HL-60/S4 (cell line): ENCODE measurements around the gene SLC8A1.
"Not testable (repeated sequence)": the region's sequence is repeated elsewhere in the genome, so short reads cannot be mapped to it uniquely, and the experiment has no call there.

ENCODE experiments used
- in situ Hi-C: fragments of 300-500 bp; cut with MboI; formaldehyde crosslinking; loops from 2 replicates; pipeline ENCODE4 v1.14.3; 2022; ENCODE audit warnings: low sequenced_read_pairs

SLC8A1 gene

DNA sequence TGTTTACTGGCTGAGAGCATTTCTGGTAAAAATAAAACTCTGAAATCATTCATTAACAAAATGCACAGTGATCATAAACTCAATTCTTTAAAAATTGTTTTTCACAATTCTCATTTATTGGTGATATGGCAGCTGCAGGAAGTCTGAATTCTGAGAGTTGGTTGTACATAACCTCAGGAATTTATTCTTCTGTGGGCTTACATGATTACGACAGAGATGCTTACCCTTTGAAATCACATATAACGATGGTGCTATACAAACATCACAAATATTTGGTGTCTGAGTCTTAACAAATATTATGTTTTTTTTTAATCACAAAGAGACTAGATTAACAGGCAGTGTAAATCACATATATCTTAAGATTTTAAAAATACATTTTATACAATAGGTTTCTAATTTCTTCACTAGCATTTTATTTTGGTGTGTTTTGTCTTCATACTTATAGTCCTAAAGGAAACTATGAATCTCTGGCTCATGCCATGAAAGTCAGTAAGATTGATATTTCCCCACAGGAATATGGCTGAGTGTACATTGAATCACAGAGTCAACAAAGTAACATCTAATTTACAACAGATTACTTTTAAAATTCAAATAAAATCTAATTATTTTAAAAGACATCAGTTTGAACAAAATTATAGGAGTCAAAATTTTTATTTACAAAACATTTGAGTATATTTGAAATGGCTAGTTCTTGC, 354.1 kb downstream of the SLC8A1 start:
- in situ Hi-C loops = no loop called here

- in situ Hi-C loops = no loop called here
These were observed 355.5 kb downstream of the SLC8A1 start for GRCh38 chr2:40096360-40096759.

- in situ Hi-C loops = no loop called here
These were observed 356.9 kb downstream of the SLC8A1 start for GRCh38 chr2:40095000-40095399.

DNA sequence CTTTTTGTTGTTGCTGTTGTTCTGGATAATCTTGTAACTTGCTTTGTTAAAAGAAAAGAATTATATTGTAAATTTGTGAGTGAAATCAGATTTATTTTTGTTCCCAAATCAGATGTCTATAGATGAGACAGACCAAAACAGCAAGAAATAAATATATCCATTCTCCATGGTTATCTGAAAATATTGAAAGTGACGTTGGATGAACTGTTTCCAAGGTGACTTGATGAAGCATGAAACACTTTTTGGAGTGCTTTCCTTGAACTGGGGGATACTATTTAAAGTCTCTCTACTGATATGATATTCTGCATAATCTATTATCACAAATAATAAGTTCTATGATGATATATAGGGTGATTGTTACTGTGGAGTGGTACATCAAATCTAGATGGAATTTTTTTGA, 357.4 kb downstream of the SLC8A1 start:
- in situ Hi-C loops = no loop called here

DNA sequence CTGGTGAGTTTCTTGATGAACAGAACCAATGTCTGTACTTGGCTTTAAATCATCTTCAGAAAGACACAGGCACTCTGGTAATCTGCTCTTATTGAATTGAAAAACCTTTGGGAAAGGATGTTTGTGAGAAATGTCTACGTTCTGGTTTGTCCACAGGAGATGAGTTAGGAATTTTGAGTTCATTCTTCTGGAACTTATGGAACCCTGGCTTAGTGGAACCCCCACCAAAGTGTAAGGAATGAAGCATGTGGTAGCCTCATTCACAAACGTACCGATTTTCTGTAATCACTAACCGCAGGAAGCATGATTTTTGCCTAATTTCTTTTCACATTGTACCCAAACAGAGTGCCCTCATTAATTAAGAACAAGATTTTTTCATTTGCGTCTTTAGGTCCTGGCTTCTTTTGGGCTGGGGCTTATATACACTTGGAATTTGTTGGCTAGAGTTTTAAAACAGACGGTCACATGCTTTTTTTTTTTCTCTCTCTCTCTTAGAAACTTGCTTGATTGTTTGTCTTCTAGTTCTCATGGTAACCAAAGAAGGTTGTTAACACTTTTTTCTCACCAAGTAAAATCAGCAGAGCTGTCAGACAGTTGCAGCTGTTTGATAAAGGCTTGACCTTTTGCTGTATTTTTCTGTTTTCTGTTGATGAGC, 358.7 kb downstream of the SLC8A1 start:
- in situ Hi-C loops = no loop called here

DNA sequence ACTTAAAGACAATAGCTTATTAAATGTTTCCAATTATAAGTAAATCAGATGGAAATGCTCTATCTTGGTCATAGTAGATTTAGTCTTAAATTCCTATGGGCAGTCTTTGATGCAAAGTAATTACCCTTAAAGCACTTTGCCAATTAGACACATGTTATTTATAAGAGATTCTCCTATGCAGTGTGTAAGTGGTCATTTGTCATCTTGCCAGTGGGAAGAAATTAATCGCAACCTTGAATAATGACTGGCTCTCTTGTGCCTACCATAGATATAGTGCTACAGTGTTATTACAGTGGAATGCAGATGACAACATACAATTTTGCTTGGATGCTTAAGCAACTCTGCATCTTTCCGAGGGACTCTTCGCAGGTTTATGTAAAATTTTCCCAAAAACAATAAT, 361.8 kb downstream of the SLC8A1 start:
- in situ Hi-C loops = no loop called here

- in situ Hi-C loops = no loop called here
These were observed 364.0 kb downstream of the SLC8A1 start for GRCh38 chr2:40087927-40088326.

DNA sequence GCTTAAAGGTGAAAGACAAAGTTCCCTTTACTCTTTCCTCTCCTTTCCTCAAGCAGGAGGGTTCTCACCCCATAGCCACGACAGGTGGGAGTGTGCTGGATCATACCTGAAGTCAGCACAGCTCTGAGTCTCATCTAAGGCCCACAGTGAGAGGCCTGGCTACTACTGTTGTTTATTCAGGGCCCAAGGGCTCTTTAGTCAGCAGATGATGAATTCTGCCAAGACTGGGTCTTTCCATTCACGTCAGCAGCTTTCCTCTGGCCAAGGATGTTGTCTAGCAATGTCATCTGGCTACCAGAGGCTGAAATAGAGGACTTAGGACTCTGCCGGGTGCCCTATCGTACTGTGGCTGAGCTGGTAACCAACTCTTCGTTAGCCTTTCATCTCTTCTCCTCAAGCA, 364.5 kb downstream of the SLC8A1 start:
- in situ Hi-C loops = no loop called here

GRCh38 chr2:40085786-40086185, 366.1 kb downstream of the SLC8A1 start:
- in situ Hi-C loops = no loop called here

GRCh38 chr2:40073336-40073735, 378.6 kb downstream of the SLC8A1 start:
- in situ Hi-C loops = not testable (repeated sequence)

DNA sequence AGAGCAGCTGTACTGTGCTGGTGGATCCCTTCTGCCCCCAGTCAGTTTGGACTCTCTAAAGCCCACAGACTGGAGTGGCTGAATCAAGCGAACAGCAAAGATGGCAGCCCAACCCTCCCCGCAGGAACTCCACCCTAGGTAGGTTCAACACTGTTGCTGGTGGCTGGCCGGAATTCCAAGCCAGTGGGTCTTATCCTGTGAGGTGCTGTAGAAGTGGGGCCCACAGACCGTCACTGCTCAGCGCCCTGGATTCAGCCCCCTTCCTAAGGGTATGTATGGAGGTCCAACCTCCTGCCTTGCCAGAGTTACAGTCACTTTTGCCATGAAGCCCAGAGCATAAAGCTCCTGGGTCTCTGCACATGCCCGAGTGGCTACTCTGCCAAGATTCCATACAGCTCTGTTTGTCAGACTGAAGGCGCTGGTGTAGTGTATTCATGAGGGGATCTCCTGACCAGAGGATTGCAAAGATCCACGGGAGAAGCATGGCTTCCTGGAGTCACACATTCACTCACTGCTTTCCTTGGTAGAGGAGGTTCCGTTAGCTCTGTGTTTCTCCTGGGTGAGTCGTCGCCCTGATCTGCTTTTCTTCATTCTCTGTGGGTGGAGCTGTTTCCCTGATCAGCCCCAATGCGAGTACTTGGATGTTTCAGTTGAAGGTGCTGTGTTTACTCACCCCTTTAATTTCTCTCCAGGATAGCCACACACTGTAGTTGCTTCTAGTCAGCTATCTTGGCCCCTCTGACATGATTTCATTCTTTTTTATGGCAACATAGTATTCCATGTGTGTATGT, 379.3 kb downstream of the SLC8A1 start:
- in situ Hi-C loops = no loop called here

DNA sequence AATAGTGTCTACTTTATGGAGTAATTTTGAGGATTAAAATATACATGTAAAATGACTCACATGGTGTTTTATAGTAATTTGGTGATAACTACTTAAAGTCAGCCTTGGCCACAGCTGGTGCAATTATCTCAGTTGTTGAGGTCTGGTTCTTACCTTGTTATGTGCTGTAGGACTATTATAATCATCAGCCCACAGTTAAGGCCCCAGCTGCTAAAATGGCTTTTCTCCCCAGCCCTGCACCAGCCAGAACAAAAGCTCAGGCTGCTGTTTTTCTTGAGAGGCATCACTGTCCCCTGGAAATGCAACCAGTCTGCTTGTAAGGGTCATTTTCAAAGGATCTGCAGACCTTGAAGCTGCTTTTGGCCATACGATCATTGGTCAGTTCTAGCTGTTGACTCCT, 389.5 kb downstream of the SLC8A1 start:
- in situ Hi-C loops = no loop called here

- in situ Hi-C loops = no loop called here
These were observed 402.1 kb downstream of the SLC8A1 start for GRCh38 chr2:40049781-40050180.

- in situ Hi-C loops = no loop called here
These were observed 403.4 kb downstream of the SLC8A1 start for GRCh38 chr2:40048506-40048905.

DNA sequence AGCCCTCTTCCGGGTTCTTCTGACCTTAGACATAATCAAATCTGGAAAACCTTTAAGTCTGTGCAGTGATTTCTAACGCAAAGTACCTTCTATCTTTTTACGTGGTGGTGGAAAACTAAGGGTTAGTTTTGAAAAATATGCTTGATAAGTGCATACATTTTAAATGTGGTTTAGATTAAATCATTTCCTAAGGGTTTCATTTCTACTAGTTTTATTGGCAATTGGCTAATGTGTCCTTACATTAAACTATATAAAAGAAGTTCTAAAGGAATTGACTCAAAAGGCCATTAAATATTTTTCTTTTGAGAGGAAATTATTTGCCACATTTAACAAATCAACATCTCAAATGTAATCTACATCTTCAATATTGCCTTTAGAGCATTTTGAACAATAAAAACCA, 404.5 kb downstream of the SLC8A1 start:
- in situ Hi-C loops = no loop called here
